Measurements from ENCODE around the gene BEND7.
"Not testable (repeated sequence)": the region's sequence is repeated elsewhere in the genome, so short reads cannot be mapped to it uniquely, and the experiment has no call there.

BEND7 gene

GRCh38 chr10:13441476-13441875 lies 87.3 kb downstream of the BEND7 start:
- DNase-seq: no peak
- TF ChIP-seq GATA1 (IDR thresholded peaks at IDR 0.05; ENCODE audit: low read depth, low read length) (no peak), POLR2A (IDR thresholded peaks at IDR 0.05; ENCODE audit: low read length) (no peak)

- TF ChIP-seq GATA1 (IDR thresholded peaks at IDR 0.05; ENCODE audit: low read depth, low read length) (no peak), POLR2A (IDR thresholded peaks at IDR 0.05; ENCODE audit: low read length) (no peak)
- peak; percentile 49 to 61 for DNase-seq
Measured at GRCh38 chr10:13440185-13441061, 88.4 kb downstream of the BEND7 start.

- no peak for DNase-seq
- no peak for TF ChIP-seq GATA1 (IDR thresholded peaks at IDR 0.05; ENCODE audit: low read depth, low read length)
- TF ChIP-seq POLR2A (IDR thresholded peaks at IDR 0.05; ENCODE audit: low read length): no peak
Measured at GRCh38 chr10:13439313-13440184, 89.3 kb downstream of the BEND7 start.

GRCh38 chr10:13437026-13437555 lies 91.7 kb downstream of the BEND7 start:
- TF ChIP-seq POLR2A (IDR thresholded peaks at IDR 0.05; ENCODE audit: low read length): no peak
- no peak for TF ChIP-seq GATA1 (IDR thresholded peaks at IDR 0.05; ENCODE audit: low read depth, low read length)
- no peak for DNase-seq

GRCh38 chr10:13427943-13428342 lies 100.9 kb downstream of the BEND7 start:
- DNase-seq: not testable (repeated sequence)

GRCh38 chr10:13425397-13425796 lies 103.4 kb downstream of the BEND7 start:
- DNase-seq: no peak
- TF ChIP-seq GATA1 (IDR thresholded peaks at IDR 0.05; ENCODE audit: low read depth, low read length) (no peak), POLR2A (IDR thresholded peaks at IDR 0.05; ENCODE audit: low read length) (no peak)

- TF ChIP-seq POLR2A (IDR thresholded peaks at IDR 0.05; ENCODE audit: low read length): no peak
- TF ChIP-seq GATA1 (IDR thresholded peaks at IDR 0.05; ENCODE audit: low read depth, low read length): no peak
- DNase-seq: no peak
Measured at GRCh38 chr10:13422800-13423199, 106.0 kb downstream of the BEND7 start.

- no peak for DNase-seq
Measured at GRCh38 chr10:13421382-13421917, 107.4 kb downstream of the BEND7 start.

GRCh38 chr10:13420532-13421307 lies 108.1 kb downstream of the BEND7 start:
- TF ChIP-seq GATA1 (IDR thresholded peaks at IDR 0.05; ENCODE audit: low read depth, low read length): no peak
- no peak for TF ChIP-seq POLR2A (IDR thresholded peaks at IDR 0.05; ENCODE audit: low read length)
- no peak for DNase-seq

More at GRCh38 chr10:13421382-13421917, 107.4 kb downstream of the BEND7 start:
- TF ChIP-seq POLR2A (IDR thresholded peaks at IDR 0.05; ENCODE audit: low read length) (no peak), GATA1 (IDR thresholded peaks at IDR 0.05; ENCODE audit: low read depth, low read length) (no peak)

- DNase-seq: no peak
- TF ChIP-seq POLR2A (IDR thresholded peaks at IDR 0.05; ENCODE audit: low read length): no peak
Measured at GRCh38 chr10:13417459-13418126, 111.2 kb downstream of the BEND7 start.

- no peak for DNase-seq
- no peak for TF ChIP-seq POLR2A (IDR thresholded peaks at IDR 0.05; ENCODE audit: low read length)
- no peak for TF ChIP-seq GATA1 (IDR thresholded peaks at IDR 0.05; ENCODE audit: low read depth, low read length)
Measured at GRCh38 chr10:13416760-13417159, 112.1 kb downstream of the BEND7 start.

- no peak for TF ChIP-seq GATA1 (IDR thresholded peaks at IDR 0.05; ENCODE audit: low read depth, low read length)
- TF ChIP-seq POLR2A (IDR thresholded peaks at IDR 0.05; ENCODE audit: low read length): no peak
- peak; percentile 10 to 14 for DNase-seq
Measured at GRCh38 chr10:13414855-13415254, 114.0 kb downstream of the BEND7 start.

GRCh38 chr10:13414137-13414536 lies 114.7 kb downstream of the BEND7 start:
- no peak for TF ChIP-seq POLR2A (IDR thresholded peaks at IDR 0.05; ENCODE audit: low read length)
- no peak for TF ChIP-seq GATA1 (IDR thresholded peaks at IDR 0.05; ENCODE audit: low read depth, low read length)
- DNase-seq: no peak

Measured in erythroblast (primary cell).